NT2/D1 (cell line): ENCODE results near the gene TLR5.

ENCODE experiments used
- SUZ12 ChIP-seq: IDR thresholded peaks from 2 replicates; pipeline ENCODE4 v1.6.1; 2011; ENCODE audit not compliant: insufficient read length, insufficient read depth; ENCODE audit errors: extremely low read depth
- YY1 ChIP-seq: IDR thresholded peaks from 2 replicates; pipeline ENCODE4 v1.6.1; 2011; ENCODE audit not compliant: insufficient read length, insufficient read depth
- ZNF274 ChIP-seq: IDR thresholded peaks from 2 replicates; pipeline ENCODE4 v1.6.1; 2011; ENCODE audit warnings: mild to moderate bottlenecking, low read depth, low read length

- TF ChIP-seq YY1, result no peak
- TF ChIP-seq ZNF274, result no peak
- TF ChIP-seq SUZ12, result no peak
These were observed 34.6 kb upstream of the TLR5 start for GRCh38 chr1:223177681-223178080.
